Kasumi-1 (cell line): ENCODE measurements around the gene PLXDC1.

Source experiments
- DNase-seq, 2 experiments: peaks; one replicate each; lab custom pipeline; 2025; lab: John Stamatoyannopoulos, UW

The PLXDC1 gene

DNA sequence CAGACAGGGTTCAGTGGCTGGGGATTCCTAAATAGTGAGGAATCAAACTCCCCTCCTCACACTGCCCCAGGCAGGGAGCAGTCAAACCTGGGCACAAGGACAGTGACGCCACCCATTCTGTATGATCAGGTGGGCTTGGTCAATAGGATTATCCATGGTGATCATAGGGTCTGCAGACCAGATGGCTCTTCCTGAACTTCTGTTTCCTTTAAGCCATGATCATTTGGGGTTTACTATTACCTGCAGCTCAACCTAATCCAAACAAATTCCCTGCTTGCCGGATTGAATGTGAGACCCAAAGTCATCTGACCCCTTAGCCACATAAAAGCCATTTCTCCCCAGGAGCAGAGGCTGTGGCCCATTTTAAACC lies 54.3 kb downstream of the PLXDC1 start:
- DNase-seq = peak in 1 of 2 experiments; percentile 51

DNA sequence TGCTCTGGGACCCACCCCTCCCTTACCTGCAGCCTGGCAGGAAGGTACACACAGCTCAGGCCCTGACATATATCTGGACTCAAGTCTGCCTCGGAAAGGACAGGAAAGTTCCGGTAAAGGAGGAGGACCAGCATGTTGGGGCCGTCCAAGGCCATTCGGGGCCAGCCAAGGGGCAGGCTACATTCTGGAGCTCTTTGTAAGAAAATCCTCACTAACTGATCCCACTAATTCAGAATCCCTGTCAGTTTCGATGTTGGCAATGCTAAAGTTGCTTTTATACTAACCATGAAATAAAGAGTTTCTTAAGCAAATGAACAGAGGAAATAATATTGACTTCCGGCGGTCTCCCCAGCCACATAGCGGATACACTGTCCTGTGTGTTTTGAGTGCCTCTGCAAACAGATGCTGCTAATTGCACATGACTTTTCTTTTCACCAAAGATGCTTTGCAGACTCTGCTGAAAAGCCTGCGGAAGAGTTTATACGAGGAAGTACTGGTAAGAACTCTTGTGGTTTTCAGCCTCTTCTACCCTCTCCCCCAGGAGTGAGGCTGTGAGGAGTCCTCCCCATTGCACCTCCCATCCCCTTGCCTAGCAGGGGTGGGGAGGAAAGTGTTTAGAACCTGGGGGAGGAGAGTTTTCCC lies 54.8 kb downstream of the PLXDC1 start:
- DNase-seq = peak; percentile 96

GRCh38 chr17:39095309-39095686 lies 56.1 kb downstream of the PLXDC1 start:
- no peak for DNase-seq

GRCh38 chr17:39094607-39095308 lies 56.7 kb downstream of the PLXDC1 start:
- DNase-seq = peak in 1 of 2 experiments; percentile 34

- DNase-seq = peak; percentile 23 to 56
Measured at GRCh38 chr17:39092692-39093230, 58.7 kb downstream of the PLXDC1 start.

DNA sequence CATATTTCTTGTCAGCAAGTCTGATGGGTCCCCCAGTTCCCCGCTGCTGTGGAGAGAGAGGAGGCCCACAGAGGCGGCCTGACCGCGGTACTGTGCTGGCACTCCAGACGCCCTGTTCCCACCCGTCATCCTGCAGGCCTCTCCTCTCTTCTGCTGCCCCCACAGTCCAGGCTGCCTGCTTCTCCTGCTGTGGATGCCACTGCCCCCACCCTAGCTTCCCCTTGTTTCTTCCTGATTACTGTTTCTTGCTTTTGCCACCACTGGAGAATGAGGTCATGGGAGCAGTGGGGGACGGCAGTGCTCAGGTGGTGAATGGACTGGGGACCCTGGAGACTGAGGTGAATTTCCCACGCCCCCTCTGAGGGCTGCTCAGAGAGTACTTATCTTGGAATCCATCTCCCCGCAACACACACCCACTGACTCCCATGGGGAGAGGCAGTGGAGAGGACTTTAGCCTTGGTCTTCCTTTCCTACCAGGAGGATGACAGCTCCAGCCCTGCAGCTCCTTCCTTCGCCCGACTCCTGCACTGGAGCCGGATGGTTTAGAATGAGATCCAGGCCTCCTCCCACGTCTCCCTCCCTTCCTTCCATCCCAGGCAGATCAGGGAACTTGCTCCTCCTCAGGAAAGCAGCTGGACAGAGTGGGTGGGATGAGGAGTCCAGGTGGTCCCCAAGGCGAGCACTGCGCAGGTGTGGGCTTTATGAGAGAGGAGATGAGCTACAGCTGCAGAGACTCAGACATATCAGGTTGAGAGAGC lies 60.4 kb downstream of the PLXDC1 start:
- DNase-seq = no peak

GRCh38 chr17:39090400-39090799 lies 61.0 kb downstream of the PLXDC1 start:
- no peak for DNase-seq

DNA sequence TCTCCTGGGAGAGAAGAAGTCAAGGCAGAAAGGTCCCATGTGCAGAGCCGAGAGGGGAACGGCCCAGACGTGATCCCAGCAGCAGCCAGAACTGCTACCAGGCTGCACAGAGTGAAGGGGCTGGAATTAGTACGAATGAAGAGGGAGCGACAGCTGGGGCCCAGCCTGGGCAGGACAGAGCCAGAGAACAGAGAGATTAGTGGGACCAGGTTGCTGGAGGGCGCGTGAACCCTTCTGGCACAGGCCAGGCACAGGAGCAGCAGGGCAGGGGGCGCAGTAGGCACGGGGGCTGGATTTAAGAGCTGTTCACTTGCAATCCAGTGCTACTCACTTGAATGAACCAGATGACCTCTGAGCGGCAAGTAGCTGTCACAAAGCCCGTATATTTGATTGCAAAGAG lies 66.9 kb downstream of the PLXDC1 start:
- no peak for DNase-seq

DNA sequence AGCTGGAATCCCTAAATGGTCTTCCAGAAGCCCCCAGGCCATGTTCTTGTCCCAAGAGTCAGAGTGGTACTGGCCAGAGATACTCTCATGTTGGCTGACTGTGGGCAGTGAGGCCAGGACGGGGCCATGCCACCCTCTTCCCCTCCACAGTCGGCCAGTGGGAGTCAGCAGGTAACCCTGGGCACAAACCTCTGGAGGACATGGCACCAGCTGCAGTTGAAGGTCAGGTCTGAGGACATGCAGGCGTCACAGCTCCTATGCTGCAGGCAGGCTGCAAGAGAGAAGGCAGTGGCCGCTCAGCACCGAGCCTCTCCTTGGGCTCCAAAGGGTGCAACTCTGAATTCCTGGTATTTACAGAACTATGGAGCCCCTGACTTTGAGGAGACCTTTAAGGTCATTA lies 68.2 kb downstream of the PLXDC1 start:
- DNase-seq = no peak

- no peak for DNase-seq
Measured at GRCh38 chr17:39082482-39082881, 69.0 kb downstream of the PLXDC1 start.

DNA sequence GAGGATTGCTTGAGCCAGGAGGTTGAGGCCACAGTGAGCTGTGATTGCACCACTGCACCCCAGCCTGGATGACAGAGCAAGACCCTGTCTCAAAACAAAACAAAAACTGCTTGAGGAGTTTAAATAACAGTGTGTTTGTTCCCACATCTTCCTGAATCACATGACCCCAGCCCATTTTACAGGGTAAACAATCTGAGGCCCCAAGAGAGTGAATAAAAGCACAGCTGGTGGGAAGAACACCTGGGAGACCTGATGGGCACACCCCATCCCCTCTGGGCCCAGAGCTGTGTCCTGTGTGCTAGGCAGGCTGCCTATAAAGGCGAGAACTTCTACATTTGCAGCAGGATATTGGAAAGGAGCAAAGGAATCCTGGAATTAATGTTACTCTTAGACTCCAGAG lies 69.6 kb downstream of the PLXDC1 start:
- DNase-seq = no peak

GRCh38 chr17:39080421-39081078 lies 70.9 kb downstream of the PLXDC1 start:
- no peak for DNase-seq

DNA sequence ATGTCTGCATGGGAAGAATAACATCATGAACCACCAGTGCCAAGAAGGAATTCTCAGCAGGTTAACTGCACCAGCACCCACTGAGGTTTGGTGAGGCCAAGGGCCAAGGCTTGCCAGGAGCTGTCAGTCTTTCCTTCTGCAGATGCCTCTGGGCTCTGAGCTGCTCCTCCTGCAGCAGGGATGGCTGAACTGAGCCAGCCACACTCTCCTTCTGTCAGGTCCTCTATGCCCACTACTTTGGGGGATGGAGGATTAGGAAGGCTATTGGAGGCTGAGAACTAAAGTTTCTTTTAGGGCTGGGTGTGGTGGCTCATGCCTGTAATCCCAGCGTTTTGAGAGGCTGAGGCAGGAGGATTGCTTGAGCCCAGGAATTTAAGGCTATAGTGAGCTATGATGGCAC lies 71.6 kb downstream of the PLXDC1 start:
- no peak for DNase-seq

- no peak for DNase-seq
Measured at GRCh38 chr17:39077866-39078265, 73.6 kb downstream of the PLXDC1 start.

DNA sequence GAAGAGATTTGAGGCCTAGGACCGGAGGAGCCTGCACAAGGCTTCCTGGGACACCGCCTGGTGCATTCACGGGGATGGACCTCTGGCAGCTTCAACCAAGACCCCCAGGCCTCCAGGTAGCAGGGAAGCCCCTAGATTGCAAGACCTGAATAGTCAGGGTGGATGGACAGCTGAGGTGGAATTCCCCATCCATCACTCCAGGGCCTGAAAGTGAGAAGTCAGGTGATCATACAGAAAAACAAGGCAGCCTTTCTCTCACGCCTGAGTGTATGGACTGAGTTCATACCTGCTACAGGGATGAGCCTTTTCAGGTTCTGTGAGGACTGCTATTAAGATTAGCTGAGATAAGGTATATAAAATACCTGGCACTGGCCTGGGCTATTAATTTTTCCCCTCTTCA lies 74.2 kb downstream of the PLXDC1 start:
- DNase-seq = no peak

DNA sequence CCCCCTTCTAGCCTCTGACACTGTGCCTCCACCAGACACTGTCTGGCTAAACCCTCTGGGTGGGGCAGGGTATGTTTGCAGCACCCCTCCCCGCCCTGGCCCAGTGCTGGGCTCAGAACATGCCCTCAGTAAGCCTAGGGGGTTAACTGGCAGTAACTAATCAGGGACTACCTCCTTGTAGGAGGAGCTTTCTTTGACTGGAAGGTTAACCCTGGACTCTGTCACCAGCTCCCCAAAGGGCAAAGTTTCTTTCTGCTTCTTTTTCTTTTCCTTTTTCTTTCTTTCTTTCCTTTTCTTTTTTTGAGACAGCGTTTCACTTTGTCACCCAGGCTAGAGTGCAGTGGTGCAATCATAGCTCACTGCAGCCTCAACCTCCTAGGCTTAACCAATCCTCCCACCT lies 76.8 kb downstream of the PLXDC1 start:
- DNase-seq = no peak

DNA sequence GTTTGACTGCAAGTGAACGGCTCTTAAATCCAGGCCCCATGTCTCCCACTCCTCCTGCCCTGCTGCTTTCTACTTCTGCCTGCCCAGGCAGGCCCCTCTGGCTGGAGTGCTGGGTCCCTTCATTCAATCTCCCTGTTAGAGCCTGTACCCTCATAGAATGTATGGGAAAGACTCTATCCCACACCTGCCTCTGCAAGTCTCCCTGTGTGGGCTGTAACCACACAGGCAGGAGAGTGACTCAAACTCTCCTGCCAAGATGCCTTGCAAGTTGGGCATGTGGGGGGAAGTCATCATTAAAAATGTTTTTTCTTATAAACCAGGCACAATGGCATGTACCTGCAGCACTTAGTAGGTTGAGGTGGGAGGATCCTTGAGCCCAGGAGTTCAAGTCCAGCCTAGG lies 77.5 kb downstream of the PLXDC1 start:
- DNase-seq = no peak

- DNase-seq = no peak
Measured at GRCh38 chr17:39073353-39073752, 78.1 kb downstream of the PLXDC1 start.

- no peak for DNase-seq
Measured at GRCh38 chr17:39071573-39071972, 79.9 kb downstream of the PLXDC1 start.

DNA sequence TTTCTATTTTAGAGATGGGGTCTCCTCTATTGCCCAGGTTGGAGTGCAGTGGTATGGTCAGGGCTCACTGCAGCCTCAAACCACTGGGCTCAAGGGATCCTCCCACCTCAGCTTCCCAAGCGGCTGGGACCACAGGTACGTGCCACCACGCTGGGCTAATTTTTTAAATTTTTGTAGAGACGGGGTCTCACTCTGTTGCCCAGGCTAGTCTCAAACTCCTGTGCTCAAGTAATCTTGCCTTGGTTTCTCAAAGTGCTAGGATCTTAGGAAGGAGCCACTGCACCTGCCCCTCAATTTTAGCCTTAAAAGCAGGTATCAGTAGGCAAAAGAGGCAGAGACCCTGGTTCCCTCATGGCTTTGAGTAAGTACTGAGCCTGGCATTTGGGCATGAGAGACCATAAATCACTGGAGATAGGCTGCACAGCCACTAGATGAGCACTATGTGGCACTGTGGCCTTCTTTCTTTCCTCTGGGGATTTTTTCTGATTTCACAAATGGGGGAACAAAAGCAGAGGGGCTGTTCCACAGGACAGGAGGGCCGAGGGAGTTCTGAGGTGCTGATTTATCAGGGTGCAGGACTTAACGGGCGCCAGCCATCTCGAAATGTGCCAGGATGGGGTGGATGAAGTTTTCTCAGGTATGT lies 82.2 kb downstream of the PLXDC1 start:
- DNase-seq = peak; percentile 68 to 85

DNA sequence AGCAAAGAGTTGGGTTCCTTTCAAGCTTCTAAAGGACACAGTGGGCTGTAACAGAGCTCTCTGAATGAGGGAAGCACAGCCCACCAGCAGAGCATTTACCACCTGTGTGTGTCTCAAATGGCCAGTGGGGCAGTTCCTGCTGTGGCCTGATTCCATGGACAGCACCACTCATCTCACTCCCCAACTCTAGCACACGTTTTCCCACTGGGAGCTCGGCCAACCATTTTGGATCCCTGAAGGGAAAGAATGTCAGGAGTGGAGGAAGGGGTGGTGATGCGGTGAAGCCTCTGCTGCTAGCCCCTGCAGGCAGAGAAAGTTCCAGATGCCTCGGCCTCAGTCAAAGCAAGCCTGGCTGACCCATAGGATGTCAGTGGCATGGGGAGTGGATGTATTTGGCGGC lies 86.6 kb downstream of the PLXDC1 start:
- DNase-seq = no peak

DNA sequence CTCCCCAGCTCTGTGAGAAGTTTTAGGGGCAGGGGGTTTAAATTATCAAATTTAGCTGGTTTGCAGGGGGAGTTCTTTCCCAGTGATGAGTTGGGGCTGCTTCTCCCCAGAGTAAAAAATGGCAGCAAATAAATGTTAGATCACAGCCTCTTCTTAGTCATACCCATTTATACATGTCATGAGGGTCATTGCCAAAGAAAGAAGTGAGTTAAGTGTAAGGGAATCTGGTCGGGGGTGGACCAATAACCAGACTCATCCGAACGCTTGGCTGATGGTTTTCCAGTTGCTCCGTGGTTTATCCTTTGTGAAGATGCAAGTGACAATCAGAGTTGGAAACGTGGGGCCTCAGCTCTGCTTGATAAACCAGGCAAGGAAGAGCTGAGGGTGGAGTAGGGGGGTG lies 87.1 kb downstream of the PLXDC1 start:
- no peak for DNase-seq
